Measurements from ENCODE around the gene WTIP. TPM values are rescaled to one million over a fixed set of nuclear protein-coding genes. Genes with fewer than 3 reads are reported as not detected.
A peak's percentile ranks its signal among the peaks of the same experiment; 100 is the strongest.

Gene WTIP
- total and polyA plus RNA-seq, 2 of the 13 experiments (the other 11 are each of a cell fraction or from before 2014, with no cell fraction given) = 15.0 to 18.1 TPM

DNA sequence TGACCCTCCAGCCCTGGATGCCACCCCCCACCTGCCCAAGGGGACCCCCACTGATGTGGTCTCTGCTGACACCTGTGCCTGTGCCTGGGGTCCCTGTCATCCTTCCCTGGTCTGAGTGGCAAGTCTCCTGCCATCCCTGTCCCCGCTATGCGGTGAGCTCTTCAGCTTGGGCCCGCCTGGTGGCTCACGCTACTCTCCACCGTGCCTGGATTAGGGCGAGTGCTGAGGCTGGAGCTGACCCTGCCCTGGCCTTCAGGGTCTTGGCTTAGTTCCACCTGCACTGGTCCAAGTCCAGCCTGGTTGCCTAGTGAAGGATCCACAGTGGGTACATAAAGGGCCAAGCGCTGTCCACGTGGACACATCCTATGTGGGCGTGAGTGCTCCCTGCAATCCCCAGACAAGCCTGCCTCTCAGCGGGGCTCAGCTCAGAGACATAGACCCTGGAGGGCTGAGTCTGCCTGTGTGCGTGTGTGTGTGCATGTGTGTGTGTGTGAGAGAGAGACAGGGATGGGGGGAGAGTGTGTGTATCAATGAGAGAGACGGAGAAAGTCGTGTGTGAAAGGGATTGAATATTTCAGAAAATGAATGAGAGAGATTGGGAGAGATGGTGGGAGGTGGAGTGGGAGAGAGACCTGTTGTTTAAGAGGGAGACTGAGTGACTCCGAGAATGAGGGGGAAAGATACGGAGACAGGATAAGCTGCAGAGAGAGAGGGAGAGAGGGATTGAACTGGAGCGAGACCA, 22.1 kb downstream of the WTIP start (continued):
- TF ChIP-seq, protein P1, sequence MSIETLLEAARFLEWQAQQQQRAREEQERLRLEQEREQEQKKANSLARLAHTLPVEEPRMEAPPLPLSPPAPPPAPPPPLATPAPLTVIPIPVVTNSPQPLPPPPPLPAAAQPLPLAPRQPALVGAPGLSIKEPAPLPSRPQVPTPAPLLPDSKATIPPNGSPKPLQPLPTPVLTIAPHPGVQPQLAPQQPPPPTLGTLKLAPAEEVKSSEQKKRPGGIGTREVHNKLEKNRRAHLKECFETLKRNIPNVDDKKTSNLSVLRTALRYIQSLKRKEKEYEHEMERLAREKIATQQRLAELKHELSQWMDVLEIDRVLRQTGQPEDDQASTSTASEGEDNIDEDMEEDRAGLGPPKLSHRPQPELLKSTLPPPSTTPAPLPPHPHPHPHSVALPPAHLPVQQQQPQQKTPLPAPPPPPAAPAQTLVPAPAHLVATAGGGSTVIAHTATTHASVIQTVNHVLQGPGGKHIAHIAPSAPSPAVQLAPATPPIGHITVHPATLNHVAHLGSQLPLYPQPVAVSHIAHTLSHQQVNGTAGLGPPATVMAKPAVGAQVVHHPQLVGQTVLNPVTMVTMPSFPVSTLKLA (IDR thresholded peaks at IDR 0.05) = peak; percentile 70
- TF ChIP-seq RFX1 (IDR thresholded peaks at IDR 0.05) (peak; percentile 56; the same call in 1 of the 2 replicates), ATM (IDR thresholded peaks at IDR 0.05; ENCODE audit: borderline replicate concordance) (no peak), EHMT2 (IDR thresholded peaks at IDR 0.05; ENCODE audit: borderline replicate concordance, low read depth, low read length) (no peak), CBX5 (CRISPR knock-in tag; IDR thresholded peaks at IDR 0.05; ENCODE audit: borderline replicate concordance) (no peak), DPF2 (CRISPR knock-in tag; IDR thresholded peaks at IDR 0.05; ENCODE audit: borderline replicate concordance, low read depth) (peak; percentile 39; the same call in 1 of the 2 replicates), CEBPG (CRISPR knock-in tag; IDR thresholded peaks at IDR 0.05) (no peak), KDM5A (IDR thresholded peaks at IDR 0.05; ENCODE audit: borderline replicate concordance, low read length) (no peak), IKZF1 (IDR thresholded peaks at IDR 0.05) (no peak), ZNF138 (CRISPR knock-in tag; IDR thresholded peaks at IDR 0.05; ENCODE audit: low read depth) (no peak), SATB2 (CRISPR knock-in tag; IDR thresholded peaks at IDR 0.05) (no peak), ZNF737 (CRISPR knock-in tag; IDR thresholded peaks at IDR 0.05; ENCODE audit: borderline replicate concordance) (no peak), ZNF703 (CRISPR knock-in tag; IDR thresholded peaks at IDR 0.05; ENCODE audit: borderline replicate concordance) (no peak), MIER2 (CRISPR knock-in tag; IDR thresholded peaks at IDR 0.05) (no peak), NKX3-1 (CRISPR knock-in tag; IDR thresholded peaks at IDR 0.05) (no peak), SMAD1 (CRISPR knock-in tag; IDR thresholded peaks at IDR 0.05; ENCODE audit: borderline replicate concordance, low read depth) (peak; percentile 45; the same call in 1 of the 2 replicates)
- TF ChIP-seq, protein P2, sequence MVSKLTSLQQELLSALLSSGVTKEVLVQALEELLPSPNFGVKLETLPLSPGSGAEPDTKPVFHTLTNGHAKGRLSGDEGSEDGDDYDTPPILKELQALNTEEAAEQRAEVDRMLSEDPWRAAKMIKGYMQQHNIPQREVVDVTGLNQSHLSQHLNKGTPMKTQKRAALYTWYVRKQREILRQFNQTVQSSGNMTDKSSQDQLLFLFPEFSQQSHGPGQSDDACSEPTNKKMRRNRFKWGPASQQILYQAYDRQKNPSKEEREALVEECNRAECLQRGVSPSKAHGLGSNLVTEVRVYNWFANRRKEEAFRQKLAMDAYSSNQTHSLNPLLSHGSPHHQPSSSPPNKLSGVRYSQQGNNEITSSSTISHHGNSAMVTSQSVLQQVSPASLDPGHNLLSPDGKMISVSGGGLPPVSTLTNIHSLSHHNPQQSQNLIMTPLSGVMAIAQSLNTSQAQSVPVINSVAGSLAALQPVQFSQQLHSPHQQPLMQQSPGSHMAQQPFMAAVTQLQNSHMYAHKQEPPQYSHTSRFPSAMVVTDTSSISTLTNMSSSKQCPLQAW (CRISPR knock-in tag; IDR thresholded peaks at IDR 0.05) = peak; percentile 54; the same call in 1 of the 2 replicates
- TF ChIP-seq, protein P3, sequence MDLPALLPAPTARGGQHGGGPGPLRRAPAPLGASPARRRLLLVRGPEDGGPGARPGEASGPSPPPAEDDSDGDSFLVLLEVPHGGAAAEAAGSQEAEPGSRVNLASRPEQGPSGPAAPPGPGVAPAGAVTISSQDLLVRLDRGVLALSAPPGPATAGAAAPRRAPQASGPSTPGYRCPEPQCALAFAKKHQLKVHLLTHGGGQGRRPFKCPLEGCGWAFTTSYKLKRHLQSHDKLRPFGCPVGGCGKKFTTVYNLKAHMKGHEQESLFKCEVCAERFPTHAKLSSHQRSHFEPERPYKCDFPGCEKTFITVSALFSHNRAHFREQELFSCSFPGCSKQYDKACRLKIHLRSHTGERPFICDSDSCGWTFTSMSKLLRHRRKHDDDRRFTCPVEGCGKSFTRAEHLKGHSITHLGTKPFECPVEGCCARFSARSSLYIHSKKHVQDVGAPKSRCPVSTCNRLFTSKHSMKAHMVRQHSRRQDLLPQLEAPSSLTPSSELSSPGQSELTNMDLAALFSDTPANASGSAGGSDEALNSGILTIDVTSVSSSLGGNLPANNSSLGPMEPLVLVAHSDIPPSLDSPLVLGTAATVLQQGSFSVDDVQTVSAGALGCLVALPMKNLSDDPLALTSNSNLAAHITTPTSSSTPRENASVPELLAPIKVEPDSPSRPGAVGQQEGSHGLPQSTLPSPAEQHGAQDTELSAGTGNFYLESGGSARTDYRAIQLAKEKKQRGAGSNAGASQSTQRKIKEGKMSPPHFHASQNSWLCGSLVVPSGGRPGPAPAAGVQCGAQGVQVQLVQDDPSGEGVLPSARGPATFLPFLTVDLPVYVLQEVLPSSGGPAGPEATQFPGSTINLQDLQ (CRISPR knock-in tag; IDR thresholded peaks at IDR 0.05) = no peak
- TF ChIP-seq, protein P4, sequence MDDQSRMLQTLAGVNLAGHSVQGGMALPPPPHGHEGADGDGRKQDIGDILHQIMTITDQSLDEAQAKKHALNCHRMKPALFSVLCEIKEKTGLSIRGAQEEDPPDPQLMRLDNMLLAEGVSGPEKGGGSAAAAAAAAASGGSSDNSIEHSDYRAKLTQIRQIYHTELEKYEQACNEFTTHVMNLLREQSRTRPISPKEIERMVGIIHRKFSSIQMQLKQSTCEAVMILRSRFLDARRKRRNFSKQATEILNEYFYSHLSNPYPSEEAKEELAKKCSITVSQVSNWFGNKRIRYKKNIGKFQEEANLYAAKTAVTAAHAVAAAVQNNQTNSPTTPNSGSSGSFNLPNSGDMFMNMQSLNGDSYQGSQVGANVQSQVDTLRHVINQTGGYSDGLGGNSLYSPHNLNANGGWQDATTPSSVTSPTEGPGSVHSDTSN (CRISPR knock-in tag; IDR thresholded peaks at IDR 0.05; ENCODE audit: borderline replicate concordance) = no peak
- TF ChIP-seq, protein P5, sequence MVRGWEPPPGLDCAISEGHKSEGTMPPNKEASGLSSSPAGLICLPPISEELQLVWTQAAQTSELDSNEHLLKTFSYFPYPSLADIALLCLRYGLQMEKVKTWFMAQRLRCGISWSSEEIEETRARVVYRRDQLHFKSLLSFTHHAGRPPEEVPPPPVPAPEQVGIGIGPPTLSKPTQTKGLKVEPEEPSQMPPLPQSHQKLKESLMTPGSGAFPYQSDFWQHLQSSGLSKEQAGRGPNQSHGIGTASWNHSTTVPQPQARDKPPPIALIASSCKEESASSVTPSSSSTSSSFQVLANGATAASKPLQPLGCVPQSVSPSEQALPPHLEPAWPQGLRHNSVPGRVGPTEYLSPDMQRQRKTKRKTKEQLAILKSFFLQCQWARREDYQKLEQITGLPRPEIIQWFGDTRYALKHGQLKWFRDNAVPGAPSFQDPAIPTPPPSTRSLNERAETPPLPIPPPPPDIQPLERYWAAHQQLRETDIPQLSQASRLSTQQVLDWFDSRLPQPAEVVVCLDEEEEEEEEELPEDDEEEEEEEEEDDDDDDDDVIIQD (CRISPR knock-in tag; IDR thresholded peaks at IDR 0.05; ENCODE audit: low read depth) = no peak
